Stimulated activated CD4-positive, alpha-beta T cell treated with anti-CD3 and anti-CD28 coated beads, TNF-alpha, amount 100 ng/mL, for 48 hours (primary cell): ENCODE results near the gene SRPK2.
A peak's percentile ranks its signal among the peaks of the same experiment; 100 is the strongest.
"Not testable (repeated sequence)": the region's sequence is repeated elsewhere in the genome, so short reads cannot be mapped to it uniquely, and the experiment has no call there.

ENCODE experiments used
- DNase-seq, 3 donors: peaks; one replicate each; pipeline ENCODE4 v3.0.0-alpha.2; 2020; ENCODE audit warnings: low read depth in 3 of 3

Gene SRPK2

DNA sequence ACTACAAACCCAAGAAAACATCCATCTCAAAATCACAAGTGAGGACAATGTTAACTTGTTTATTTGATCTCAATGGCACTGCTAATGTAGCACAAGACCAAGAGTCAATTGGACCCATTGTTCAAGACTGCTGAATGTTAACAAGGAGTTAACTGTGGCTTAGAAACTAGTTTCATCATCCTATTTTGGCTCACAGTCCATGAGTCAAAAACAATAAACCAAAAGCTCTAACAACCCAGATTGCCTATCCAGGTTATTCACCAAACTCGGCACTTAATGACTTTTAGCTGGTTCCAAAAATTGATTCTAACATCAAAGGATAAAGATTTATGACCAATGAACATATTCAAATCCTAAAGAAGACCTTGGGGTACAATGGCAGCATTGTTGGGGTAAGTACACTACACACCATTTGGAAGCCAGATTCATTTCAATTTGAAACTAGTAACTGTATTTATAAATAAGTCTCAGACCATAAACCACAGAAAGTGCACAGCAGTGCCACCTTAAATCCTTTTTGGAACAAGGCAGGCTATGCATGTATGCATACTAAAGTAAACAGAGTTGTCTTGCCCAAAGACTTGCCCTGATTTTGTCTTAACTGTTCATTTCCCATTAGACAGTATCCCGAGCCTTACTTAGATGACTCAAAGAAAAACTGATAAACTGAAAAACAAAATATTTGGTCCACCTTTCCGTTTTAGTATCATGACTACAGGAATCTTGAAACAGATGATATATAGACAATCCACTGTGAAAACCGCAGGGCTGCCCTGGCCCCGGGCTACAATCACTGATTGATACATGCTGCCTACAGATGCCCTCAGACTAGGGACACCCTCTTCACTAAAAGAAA, 84.5 kb downstream of the SRPK2 start:
- no peak for DNase-seq

DNA sequence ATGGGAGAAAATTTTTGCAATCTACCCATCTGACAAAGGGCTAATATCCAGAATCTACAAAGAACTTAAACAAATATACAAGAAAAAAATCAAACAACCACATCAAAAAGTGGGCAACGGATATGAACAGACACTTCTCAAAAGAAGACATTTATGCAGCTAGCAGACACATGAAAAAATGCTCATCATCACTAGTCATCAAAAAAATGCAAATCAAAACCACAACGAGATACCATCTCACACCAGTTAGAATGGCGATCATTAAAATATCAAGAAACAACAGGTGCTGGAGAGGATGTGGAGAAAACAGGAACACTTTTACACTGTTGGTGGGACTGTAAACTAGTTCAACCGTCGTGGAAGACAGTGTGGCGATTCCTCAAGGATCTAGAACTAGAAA, 88.1 kb downstream of the SRPK2 start:
- not testable (repeated sequence) for DNase-seq

DNA sequence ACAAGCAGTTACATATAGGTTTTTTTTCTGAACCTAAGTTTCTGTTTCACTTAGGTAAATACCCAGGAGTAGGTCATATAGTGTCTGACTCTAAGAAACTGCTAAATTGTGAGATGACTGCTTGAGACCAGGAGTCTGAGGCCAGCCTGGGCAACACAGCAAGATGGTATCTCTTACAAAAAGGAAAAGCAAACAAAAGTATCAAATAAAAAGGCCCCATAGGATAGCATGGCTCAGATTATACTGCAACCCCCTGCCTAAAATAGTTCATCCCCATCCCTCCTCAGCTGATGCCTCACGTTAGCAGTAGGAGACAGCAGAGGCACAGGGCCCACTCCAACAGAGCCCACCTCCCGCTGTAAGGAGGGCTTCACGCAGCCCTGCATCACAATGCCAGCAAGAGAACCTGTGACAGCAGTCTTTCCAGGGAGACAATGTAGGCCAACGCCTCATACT, 90.3 kb downstream of the SRPK2 start:
- peak in 1 of 3 donors; percentile 28 for DNase-seq

DNA sequence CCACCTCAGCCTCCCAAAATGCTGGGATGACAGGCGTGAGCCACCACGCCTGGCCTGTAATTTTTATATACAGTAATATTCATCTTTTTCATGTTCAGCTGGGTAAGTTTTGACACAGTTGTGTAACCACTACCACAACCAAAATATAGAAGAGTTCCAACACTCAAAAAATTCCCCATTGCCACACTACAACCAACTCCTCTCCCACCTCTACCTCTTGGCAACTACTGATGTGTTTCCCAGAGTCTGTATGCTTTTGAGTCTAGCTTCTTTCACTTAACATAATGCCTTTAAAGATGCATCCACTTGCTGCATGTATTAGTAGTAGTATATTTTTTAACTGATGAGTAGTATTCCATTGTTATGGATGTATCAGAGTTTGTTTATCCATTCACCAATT, 90.7 kb downstream of the SRPK2 start:
- no peak for DNase-seq

DNA sequence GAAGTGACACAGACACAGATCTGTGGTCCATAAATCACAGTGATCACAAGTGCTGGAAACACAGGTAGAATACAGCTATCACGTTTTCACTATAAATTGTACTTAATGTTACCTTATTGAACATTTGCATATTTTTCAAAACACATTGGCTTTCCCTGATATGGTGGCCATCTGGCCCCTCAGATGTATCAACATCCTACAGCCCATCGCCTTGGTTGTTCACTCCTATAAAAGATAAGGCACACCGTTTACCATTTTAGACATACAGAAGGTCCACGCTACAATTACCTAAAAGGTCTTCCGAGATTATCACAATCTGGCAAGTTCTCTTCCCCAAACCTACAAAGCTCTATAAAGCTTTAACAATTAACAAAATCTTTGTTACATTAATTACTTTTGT, 91.4 kb downstream of the SRPK2 start:
- no peak for DNase-seq

DNA sequence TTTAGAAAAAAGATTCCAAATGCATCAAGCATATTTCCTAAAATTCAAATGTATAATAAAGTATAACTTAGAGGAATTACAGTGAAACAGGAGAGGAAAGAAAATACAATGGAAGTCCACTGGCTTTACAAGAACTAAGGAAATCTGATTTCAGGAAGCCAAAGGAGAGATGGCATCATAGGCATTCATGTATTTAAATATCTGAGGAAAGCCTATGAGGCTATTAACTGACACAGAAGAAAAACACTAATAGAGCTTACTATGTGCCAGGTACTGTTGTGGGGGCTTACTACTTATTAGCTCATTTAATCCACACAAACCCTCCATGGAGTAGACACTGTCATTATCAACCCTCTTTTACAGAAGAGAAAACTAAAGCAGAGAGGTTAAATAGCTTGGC, 92.2 kb downstream of the SRPK2 start:
- no peak for DNase-seq

DNA sequence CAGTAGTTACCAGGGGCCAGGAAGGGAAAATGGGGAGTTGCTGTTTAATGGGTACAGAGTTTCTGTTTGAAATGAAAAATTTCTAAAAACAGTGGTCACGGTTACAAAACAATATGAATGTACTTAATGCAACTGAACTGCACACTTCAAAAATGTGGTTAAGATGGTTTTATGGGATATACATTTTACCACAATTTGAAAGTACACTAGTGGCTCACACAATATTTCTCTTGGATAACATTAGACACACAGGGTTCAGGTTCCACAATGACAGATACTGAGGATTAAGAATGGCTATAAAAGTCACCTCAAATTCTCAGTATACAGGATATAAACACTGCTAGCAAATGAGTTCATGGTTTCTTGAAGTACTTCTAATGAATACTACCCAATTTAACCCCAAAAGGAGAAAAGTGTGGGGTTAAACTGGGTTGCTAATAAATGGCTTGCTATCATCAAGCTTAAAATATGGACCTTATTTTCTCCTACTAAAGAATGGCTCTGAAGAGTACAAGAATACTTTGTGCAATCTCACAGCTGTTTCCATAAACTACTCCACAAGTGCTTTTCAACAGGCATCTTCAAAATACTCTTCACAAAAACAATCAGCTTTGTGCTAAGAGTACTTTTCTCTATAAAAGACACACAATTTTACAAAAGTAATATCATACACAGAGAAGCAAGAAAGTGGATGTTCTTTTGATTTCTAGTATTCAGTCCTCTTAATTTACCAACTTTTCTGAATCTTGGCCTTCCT, 92.9 kb downstream of the SRPK2 start:
- no peak for DNase-seq

DNA sequence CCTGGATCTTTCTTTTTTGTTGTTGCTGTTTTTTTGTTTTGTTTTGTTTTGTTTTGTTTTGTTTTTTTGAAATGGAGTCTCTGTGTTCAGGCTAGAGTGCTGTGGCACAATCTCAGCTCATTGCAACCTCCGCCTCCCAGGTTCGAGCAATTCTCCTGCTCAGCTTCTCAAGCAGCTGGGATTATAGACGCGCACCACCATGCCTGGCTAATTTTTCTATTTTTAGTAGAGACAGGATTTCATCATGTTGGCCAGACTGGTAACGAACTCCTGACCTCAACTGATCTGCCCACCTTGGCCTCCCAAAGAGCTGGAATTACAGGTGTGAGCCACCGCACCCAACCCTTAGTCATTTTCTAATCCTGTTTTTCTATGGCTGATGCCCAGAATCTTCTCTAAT, 94.2 kb downstream of the SRPK2 start:
- not testable (repeated sequence) for DNase-seq

DNA sequence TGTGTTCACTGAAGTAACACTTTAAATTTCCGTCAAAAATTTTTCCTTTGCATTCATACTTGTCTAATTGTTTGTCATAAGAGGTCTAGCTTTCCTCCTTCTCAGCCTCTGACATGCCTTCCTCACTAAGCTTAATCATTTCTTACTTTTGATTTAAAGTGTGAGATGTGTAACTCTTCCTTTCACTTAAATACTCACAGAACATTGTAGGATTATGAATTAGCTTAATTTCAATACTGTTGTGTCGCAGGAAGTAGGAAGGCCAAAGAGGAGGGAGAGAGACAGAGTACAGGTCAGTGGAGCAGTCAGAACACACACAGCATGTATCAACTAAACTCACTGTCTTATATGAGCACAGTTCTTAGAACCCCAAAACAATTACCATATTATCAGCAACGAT, 99.0 kb downstream of the SRPK2 start:
- no peak for DNase-seq

DNA sequence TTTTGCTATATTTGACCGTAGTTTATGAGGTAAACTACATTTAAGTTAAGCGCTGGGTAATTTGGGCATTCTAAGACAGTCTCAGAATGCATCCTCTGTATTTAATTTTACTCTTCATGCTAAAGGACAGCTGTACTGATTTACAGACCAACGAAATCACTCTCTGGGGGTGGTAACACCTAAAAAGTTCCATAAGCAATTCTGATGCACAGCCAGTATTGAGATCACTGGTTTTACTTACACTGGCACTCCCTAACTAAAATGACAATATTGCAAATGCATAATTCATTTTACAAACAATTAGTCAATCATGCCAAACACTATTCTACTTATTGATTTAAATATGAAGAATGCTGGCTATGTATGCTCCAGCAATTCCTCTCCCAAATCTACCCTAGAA, 102.3 kb downstream of the SRPK2 start:
- DNase-seq = no peak

DNA sequence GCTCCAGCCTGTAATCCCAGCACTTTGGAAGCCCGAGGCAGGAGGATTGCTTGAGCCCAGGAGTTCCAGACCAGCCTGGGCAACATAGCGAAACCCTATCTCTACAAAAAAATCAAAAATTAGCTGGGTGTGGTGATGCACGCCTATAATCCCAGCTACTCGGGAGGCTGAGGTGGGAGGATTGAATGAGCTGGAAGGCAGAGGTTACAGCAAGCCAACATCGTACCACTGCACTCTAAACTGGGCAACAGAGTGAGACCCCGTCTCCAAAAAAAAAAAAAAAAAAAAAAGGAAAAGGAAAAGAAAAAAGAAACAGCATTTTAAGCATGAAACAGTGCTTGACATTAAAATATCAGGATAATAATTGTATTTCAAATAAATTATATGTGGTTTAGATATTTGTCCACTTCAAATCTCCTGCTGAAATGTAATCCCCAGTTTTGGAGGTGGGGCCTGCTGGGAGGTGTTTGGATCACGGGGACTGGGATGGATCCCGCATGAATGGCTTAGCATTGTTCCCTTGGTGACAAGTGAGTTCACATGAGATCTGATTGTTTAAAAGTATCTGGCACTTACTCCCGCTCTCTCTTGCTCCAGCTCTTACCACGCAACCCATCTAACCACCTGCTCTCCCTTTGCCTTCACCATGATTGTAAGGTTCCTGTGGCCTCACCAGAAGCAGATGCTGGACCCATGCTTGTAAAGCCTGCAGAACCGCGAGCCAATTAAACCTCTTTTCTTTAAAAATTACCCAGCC, 103.4 kb downstream of the SRPK2 start:
- DNase-seq = no peak

DNA sequence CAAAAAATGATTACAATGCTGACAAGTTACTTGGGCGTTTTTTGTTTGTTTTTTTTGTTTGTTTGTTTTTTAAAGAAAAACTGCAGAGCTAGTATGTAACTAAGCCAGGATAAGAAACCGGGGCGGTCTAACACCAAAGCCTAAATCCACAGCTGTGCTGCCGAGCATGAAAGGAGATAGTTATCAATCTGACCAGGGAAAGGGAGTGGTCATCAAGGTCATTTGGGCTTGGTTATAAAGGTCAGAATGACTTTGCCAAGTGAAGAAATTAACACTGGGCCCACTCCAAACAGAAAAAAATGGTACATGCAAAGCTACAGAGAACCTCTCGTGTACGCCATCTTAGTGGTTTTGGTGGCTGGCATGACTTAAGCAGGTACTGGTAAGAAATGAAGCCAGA, 104.7 kb downstream of the SRPK2 start:
- no peak for DNase-seq

DNA sequence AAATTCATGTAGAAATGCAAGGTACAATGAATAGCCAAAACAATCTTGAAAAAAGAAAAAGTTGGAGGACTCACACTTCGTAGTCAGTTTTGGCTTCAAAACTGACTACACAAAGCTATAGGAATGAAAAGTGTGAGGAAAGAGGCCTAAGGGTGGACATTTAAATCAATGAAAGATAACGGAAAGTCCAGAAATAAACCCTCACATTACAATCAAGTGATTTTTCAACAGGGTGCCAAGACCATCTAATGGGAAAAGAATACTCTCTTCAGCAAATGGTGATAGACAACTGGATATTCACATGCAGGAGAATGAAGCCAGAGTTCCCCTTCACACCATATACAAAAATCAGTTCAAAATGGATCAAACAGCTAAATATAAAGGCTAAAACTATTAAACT, 106.8 kb downstream of the SRPK2 start:
- DNase-seq = no peak

DNA sequence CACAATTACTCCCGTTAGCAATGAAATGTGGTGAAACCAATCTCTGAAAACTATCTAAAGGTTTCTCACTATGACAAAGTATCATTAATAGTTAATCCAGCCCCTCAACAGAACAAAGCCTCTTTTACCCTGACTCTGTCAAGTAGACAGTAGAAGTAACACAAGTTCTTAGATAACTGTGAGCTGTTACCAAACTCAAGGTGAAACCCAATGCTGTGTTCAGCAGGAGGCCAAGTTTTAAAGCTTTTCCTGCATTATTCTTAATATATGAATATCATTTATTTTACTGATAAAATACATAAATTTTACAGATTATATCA, 109.1 kb downstream of the SRPK2 start:
- no peak for DNase-seq

DNA sequence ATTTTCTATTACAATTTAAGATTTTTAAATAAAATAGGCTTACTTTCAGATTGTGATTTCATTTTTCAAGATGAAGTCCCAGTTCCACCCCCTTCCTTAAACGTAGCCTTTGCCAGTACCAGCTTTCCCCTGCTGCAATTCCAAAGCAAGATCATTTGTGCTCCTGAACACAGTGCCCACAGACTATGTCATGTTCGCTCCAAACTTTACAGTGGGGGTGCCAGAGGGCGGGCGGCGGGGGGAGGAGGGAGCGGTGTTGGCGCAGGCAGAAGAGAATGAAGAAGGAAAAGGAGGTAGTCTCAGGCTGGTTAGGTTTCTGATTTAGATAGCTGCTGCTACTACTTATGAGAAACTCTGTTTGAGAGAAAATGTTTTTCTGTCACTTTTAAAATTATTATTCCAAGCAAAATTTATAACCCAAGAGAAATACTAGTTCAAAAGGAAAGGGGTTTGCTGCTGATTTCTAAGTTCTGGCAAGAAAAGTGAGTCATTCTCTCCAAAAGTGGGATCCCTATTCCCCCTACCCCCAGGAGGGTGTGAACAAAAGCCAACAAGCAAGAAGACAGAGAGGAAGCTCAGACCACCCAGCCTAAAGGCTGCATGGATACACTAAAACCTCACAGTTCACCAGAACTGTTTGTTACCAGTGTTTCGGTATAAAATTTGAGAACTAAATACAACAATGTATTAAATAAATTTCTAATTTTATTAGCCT, 109.6 kb downstream of the SRPK2 start:
- DNase-seq = no peak

DNA sequence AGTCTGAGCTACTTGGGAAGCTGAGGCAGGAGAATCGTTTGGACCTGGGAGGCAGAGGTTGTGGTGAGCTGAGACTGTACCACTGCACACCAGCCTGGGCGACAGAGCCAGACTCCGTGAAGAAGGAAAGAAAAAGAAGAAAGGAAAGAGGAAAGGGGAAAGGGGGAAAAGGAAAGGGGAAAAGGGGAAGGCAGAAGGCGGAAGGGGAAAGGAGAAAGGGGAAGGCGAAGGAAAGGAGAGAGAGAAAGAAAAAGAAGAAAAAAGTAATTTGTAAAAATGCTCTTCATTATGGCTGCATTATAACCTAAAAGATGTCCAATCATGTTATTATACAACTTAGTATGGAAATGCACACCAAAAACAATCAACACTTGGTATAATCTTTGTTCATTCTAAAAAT, 110.2 kb downstream of the SRPK2 start:
- no peak for DNase-seq

DNA sequence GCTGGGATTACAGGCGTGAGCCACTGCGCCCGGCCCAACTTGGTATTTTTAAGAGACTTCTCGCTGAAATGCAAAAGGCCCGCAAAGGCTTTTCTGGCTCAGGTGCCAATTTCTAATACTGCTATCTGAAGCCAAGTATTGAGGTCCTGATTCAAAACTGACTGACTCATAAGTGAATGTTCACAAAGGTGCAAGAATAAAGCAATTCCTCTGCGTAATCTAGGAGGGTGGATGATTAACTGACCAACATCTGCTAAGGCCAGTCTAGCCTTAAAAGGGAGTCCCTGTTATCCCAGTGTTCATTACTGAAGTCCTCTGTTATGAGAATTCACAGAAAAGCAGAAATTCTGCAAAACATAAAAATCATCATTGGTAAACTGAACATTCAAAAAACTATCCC, 111.4 kb downstream of the SRPK2 start:
- no peak for DNase-seq

DNA sequence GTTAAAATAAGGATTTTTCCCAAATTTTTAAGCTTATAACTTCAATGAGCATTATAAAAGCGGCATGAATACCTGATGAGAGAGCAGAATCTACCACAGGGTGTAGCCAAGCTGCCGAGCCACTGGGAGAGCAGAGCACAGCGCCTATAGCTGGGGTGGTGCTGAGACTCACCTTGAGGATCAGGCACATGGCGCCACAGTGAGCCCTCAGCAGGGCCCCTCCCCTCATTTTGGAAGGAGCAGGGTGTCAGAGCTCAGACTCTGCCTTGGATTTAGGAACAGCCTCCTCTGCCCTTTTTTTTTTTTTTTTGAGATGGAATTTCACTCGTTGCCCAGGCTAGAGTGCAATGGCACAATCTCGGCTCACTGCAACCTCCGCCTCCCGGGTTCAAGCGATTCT, 118.6 kb downstream of the SRPK2 start:
- no peak for DNase-seq

DNA sequence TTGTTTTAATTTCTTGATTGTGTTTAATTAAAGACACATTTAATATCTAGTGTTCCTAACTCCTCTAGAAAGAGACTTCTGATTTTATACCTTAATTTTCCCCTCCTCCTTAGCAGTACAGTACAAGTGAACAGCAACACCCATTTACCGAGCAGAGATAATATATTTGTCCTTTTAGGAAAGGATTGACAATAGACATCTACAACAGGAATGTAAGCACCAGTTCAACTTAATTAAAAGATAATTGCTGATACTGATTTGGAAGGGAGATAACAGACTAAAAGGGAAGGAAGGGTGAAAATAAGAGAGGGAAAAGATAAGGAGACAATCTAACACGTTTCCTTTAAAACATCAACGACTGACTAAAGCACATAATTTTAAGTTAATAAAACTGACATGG, 119.3 kb downstream of the SRPK2 start:
- DNase-seq = no peak

DNA sequence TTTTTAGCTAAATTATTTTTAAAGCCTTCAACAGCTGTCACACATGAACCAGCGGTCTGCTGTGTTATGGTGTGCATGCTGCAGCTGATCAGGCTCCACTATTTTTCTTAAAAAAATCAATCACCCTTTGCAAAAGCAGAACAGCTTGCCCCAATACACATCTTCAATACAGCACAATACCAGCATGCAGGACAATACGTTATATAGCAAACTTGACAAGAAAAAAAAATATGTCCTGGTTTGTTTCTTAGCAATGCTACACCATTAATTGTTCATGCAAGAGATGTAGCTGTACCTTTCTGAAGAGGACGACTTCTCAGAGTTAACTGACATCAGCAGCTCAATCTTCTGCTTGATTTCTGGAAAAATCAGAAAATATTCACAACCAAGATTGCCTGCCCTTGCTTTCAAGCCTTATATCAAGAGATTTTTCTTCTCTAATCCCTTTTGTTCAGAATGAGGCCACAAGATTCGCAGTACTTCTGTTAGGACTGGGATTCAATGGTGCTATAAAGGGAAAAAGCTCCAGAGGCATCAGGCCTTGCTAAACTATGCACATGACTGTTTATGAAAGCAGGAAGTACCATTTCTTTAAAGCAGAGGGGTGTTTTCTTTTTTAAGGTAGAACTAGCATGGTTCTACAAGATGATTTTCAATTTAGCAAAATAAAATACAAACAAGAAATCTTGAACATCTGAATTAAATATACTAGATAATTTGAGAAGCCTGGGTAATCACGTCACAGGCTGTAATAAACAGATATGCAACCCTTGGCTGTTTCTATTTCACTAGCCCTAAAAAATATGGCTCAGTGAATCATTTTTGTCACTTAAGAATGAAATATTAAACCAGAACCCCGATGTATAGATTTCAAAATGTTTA, 120.0 kb downstream of the SRPK2 start:
- DNase-seq = no peak

DNA sequence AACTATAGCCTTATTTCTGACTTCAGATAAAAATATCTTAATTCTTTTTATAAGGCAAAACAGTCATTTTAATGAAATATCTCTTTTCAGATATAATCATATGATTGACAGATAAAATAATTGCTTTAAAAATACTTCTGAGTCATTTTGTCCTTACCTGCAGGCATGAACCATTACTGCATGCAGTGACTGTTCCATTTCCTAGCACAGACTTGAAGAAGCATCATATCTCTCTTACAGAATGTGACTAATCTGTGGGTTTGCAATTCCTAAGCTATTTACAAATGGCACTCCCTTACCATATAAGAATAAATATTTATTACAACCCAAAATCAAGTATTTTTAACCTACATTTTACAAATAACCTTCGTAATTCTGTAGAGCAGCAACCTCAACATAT, 120.7 kb downstream of the SRPK2 start:
- DNase-seq = no peak
